ENCODE data around the gene ZNF211.
A peak's percentile ranks its signal among the peaks of the same experiment; 100 is the strongest.

Gene ZNF211

DNA sequence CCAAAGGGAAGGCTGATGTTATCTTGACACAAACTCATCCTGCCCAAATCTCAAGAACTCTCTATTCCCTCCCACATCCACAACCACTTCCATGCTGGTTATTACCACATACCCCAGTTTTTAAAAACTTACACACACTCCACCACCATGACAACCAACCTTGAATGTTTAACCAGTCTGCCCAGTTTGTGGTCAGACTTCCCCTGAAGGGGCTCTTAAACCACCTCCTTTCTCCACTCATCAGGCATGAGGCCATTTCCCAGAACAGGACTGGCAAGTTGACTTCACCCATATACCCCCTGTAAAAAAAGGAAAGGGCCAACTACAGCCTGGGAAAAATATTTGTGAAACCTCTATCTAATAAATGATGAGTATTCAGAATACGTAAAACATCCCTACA, 23.4 kb downstream of the ZNF211 start:
- DNase-seq (ENCODE audit: low spot score): no peak

DNA sequence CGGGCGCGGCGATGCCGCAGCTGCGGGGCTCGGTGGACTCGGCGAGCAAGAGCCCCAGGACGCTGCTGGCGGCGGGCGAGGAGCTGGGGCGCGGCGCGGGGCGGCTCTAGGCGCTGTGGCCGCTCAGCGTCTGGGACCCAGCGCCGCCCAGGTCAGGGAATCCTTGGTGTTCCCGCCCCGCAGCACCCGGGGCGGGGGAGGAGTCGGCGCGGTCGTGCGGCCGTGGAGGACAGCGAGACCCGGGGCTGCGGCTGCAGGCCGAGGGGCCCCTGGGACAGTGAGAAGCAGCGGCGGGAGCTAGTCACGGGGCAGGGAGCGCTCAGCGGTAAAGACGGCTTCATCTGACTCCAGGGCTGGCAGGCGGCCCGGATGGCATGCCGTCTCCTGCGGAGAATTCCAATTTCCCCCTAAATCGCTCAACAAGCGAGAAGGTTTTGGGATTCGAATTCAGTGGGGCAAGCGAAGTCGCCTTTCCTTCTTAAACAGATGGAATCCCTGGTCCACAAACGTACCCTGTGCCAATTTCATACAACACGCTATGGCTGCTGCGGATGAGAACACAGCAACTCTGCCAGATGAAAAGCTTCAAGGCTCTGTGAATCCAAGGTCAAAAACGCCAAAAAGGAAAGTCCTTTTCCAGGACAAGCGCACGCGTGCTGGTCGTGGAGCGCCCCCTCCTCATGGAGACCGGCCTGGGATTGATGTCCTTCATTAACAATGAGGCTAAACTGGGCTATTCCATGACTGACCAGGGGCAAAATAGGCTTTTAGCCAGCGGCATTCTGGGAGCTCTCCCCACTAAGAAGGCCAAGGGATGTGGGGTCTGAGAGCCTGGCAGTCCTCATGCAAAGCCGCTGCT, 31.5 kb downstream of the ZNF211 start:
- no peak for DNase-seq (ENCODE audit: low spot score)

DNA sequence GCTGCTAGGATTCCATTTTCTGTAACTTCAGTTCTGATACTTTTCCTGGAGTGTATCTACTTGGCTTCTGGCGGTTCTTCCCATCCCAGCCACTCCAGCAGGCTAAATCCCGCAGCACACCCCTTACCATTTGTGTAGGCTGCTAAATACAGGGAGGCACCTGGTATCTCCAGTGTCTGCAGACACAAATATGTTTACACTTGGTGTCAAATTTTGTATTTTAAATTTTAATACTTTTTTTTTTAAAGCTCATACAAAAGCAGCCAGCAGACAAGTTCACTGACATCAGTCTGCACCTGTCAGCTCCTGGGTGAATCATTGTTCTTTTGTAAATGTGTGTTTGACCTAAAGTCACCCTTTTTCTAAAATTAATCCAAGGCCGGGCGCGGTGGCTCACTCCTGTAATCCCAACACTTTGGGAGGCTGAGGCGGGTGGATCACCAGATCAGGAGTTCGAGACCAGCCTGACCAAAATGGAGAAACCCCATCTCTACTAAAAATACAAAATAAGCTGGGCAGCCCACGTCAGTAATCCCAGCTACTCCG, 32.4 kb downstream of the ZNF211 start:
- peak; percentile 24 for DNase-seq (ENCODE audit: low spot score)

DNA sequence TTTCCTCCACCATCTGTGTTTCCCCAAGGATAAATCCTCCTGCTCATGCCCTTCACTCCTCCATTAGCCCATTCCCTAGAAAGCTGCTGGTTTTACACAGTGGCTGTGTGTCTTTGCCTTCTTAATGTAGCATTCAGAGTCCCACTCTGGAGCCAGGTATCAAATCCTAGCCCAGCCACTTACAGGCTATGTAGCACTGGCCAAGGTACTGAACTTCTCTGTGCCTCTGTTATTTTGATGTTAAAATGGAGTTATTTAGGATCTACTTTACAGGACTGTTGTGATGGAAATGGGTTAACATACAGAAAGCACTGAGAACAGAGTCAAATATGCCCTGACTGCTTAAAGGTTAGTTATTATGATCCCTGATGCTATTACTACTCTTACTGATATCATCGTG, 34.3 kb downstream of the ZNF211 start:
- DNase-seq (ENCODE audit: low spot score): no peak

DNA sequence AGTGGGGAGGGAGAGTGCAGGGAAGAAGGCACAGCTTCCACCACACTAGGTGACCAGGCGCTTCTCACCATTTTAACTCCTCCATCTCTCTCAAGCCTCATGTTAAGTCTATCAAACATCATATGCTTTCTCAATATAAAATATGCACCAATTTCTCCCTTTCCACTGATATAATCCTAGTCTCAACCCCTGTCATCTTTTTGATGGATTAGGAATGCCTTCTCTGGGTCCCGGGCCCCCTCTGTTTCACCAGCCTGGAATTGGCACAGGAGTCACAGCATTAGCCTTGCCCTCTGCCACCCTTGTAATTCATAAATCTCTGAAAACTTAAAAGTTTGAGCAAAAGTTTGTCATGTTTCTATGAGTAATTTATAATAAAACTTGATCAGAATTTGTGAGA, 35.7 kb downstream of the ZNF211 start, which contains the start of gene ZSCAN4:
TSS of gene ZSCAN4 (plus strand) at position 301 of the 400 bp plus-strand sequence. CDS start 7,211 bp downstream, outside the sequence.
- no peak for DNase-seq (ENCODE audit: low spot score)

DNA sequence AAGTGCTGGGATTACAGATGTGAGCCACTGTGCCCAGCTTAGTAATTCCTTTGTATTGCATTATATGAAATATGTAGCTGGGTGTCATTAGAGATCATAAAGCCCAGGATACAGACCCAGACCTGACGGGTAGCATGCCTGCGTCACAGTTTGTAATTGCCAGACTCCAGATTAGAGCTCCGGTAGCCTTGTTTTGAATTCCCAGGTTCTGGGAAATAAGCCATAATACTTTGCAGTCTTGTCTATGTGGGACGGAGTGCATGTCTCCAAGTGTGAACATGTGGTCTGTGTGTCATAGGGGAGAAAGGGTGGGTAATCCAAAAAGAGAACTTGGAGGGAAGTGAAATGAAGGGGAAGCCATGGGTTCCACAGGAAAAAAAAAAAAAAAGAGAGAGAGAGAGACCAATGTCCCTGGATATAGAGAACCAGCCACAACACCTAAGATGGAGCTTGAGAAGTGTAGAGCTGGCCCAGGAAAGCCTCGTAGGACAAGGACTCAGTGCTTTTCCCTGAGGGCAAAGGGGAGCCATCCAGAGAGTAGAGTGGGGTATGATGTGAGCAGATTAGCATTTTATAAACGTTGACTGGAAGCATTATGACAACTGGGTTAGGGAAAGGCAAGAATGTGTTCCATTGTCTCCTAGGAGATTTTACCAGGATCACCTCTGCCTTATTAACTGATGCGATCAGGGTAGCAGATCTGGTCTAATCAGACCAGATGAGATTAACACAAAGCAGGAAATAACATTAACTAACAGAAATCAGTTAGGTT, 38.3 kb downstream of the ZNF211 start:
- no peak for DNase-seq (ENCODE audit: low spot score)

DNA sequence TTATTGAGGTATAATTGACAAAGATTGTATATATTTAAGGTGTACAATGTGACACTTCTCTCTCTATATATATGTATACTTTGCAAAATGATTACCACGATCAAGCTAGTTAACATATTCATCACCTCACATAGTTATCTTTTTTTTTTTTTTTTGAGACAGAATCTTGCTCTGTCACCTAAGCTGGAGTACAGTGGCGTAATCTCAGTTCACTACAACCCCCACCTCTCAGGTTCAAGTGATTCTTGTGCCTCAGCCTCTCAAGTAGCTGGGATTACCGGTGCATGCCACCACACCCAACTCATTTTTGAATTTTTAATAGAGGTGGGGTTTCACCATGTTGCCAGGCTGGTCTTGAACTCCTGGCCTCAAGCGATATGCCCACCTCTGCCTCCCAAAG, 39.5 kb downstream of the ZNF211 start:
- DNase-seq (ENCODE audit: low spot score): no peak

DNA sequence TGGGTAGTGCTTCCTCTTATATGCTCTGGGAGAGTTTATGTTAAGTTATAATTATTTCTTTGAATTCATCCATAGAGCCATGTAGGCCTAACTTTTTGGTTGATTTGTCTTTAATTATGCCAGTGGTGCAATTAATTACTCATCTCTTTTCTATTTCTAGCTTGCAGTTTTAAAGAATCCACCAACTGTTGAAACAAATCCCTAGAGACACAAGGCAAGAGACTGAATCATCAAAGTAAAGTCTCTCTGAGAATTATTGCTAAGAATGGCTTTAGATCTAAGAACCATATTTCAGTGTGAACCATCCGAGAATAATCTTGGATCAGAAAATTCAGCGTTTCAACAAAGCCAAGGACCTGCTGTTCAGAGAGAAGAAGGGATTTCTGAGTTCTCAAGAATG, 42.9 kb downstream of the ZNF211 start:
- DNase-seq (ENCODE audit: low spot score): no peak

DNA sequence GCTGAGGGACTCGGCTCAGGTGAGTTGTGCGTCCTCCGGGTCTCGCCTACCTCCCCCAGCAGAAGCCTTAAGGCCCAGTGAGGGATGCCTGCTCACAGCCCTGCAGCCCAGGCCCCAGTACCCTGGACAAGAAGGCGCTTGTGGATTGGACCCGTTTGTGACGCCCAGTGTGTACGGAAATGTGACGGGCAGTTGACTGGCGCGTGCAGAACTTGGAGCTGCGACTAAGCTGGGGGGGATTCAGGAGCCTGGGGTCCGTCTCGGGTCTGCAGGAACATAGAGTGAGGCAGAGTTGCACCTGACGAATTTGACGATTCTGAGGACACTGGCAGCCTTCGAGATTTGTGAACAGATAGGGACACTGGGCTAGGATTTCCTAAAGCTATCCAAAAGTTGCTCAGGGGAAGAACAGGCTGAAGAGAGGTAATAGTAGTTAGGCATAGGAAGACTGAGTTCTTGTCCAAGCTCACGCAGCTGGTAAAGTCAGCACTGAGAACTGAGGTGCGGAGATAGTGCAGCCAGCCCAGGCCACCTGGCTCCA, 49.3 kb downstream of the ZNF211 start:
- DNase-seq (ENCODE audit: low spot score): no peak

DNA sequence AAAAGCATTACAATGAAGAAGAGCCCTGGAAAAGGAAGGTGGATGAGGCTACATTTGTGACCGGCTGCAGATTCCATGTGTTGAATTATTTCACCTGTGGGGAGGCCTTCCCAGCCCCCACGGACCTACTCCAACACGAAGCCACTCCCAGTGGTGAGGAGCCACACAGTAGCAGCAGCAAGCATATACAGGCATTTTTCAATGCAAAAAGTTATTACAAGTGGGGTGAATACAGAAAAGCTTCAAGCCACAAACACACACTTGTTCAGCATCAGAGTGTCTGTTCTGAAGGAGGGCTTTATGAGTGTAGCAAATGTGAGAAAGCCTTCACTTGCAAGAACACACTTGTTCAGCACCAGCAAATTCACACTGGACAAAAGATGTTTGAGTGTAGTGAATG, 53.8 kb downstream of the ZNF211 start:
- no peak for DNase-seq (ENCODE audit: low spot score)

DNA sequence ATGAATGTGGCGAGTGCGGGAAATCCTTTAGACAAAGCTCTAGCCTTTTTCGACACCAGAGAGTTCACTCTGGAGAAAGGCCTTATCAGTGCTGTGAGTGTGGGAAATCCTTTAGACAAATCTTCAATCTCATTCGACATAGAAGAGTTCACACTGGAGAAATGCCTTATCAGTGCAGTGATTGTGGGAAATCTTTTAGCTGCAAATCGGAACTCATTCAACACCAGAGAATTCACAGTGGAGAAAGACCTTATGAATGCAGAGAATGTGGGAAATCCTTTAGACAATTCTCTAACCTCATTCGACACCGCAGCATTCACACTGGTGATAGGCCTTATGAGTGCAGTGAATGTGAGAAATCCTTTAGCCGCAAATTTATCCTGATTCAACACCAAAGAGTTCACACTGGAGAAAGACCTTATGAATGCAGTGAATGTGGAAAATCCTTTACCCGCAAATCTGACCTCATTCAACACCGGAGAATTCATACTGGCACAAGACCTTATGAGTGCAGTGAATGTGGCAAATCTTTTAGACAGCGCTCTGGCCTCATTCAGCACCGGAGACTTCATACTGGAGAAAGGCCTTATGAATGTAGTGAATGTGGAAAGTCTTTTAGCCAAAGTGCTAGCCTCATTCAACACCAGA, 54.5 kb downstream of the ZNF211 start:
- no peak for DNase-seq (ENCODE audit: low spot score)

DNA sequence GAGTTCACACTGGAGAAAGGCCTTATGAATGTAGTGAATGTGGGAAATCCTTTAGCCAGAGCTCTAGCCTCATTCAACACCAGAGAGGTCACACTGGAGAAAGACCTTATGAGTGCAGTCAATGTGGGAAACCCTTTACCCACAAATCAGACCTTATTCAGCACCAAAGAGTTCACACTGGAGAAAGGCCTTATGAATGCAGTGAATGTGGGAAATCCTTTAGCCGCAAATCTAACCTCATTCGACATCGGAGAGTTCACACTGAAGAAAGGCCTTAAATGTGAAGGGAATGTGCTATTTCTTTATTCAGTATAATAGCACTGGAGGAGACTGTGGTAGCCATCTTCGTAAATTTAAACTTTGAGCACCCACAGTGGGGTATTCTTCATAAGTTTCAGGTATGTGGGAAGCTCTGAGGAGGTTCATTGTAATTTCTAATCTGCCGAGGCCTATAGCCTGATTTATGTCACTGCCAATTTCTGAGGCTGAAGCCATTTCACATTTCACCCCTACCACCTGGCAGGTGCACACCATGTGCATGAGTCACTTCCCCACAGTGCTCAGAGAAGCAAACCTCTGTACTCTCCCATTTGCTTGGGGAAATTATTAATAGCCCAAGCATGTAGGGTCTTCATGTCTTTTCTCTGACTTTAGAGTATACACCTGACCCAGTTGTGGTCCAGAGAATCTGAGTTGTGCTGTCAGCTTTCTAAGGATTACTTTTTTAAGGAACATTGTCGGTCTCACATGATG, 55.2 kb downstream of the ZNF211 start:
- DNase-seq (ENCODE audit: low spot score): no peak

DNA sequence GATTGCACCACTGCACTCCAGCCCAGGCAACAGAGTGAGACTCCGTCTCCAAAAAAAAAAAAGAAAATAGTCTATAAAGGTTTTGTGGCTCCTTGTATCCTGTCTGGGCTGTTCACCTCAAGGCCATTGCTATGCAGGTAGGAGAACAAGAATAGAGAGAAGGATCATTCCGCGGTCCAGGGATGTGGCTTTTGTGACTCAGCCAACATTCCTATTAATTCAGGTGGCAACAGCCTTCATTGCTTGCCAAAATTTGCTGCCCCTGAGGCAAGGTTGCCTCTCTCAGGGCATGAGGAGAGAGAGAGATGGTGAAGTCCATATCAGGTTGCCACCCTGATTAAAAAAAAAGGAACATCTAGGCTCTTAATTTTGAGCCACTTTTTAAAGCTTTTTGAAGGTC, 56.8 kb downstream of the ZNF211 start:
- DNase-seq (ENCODE audit: low spot score): no peak

Data from putamen (tissue), 1 donor.